Endothelial cell of umbilical vein (primary cell): ENCODE data around the gene ZBTB20. TPM values are rescaled to one million over a fixed set of nuclear protein-coding genes. Genes with fewer than 3 reads are reported as not detected.

Experiments used
- BruUV-seq: library from RNA; stranded (reverse); fragments of 400-500 nt; replicated peaks from 2 replicates; lab custom pipeline; 2021; lab: Mats Ljungman, UMichigan
- CTCF ChIA-PET: fragments of 300-600, 350-600 bp; sonication (Branson Sonifier 250); formaldehyde crosslinking; loops from one replicate; lab custom pipeline; 2021; ENCODE audit warnings: antibody characterized with exemption, inconsistent platforms; lab: Charles Lee
- POLR2A ChIA-PET: fragments of 300-600, 350-600 bp; sonication (Branson Sonifier 250); formaldehyde crosslinking; loops from one replicate; lab custom pipeline; 2021; ENCODE audit warnings: antibody characterized with exemption, inconsistent platforms; lab: Charles Lee
- DNase-seq: peaks from one replicate; pipeline ENCODE4 v3.0.0-alpha.2; 2011; ENCODE audit warnings: low read depth, low spot score
- FAIRE-seq: peaks from 2 replicates; lab custom pipeline; 2011; peaks lifted over from hg19 to GRCh38; lab: Jason Lieb, UNC
- H2AFZ ChIP-seq: 2 replicates; pipeline ENCODE4 v1.6.0; 2012; ENCODE audit warnings: low read depth, low read length, control low read depth, inconsistent platforms
- H3K27ac ChIP-seq: 2 replicates; pipeline ENCODE4 v1.5.1; 2011; ENCODE audit warnings: low read depth, mild to moderate bottlenecking, control low read depth, low read length, moderate library complexity; ENCODE audit not compliant: insufficient read depth
- H3K27me3 ChIP-seq, 2 experiments: 2 replicates each; pipeline versions ENCODE4 v1.6.0 to v1.6.1; 2011; ENCODE audit warnings: low read length in 2 of 2, mixed read lengths in 1 of 2; ENCODE audit not compliant: control insufficient read depth in 2 of 2, insufficient read depth in 2 of 2
- H3K36me3 ChIP-seq, 2 experiments: 2 replicates in 1 of 2; 3 replicates in 1 of 2; pipeline ENCODE4 v1.5.1; 2011; ENCODE audit warnings: low read length in 2 of 2, mild to moderate bottlenecking in 1 of 2, moderate library complexity in 1 of 2; ENCODE audit not compliant: control insufficient read depth in 2 of 2, insufficient read depth in 2 of 2; ENCODE audit errors: extremely low read depth in 1 of 2
- H3K4me1 ChIP-seq: 3 replicates; pipeline ENCODE4 v1.5.1; 2011; ENCODE audit warnings: mild to moderate bottlenecking, low read length; ENCODE audit not compliant: control insufficient read depth, insufficient read depth; ENCODE audit errors: extremely low read depth
- H3K4me2 ChIP-seq: 2 replicates; pipeline ENCODE4 v1.6.1; 2011; ENCODE audit warnings: low read length, control low read depth, mixed read lengths; ENCODE audit not compliant: insufficient read depth
- H3K4me3 ChIP-seq, 3 experiments: fragments of 200-600 bp in 1 of 3; sonication (generic), shearing (Covaris generic) in 1 of 3; replicated peaks in 1 of 3; 2 replicates each; pipeline ENCODE4 v1.5.1; 2011 to 2016; ENCODE audit warnings: control low read depth in 3 of 3, low read length in 3 of 3, mild to moderate bottlenecking in 2 of 3, inconsistent platforms in 1 of 3, low read depth in 1 of 3, moderate library complexity in 1 of 3; ENCODE audit not compliant: insufficient read depth in 1 of 3
- H3K79me2 ChIP-seq: 2 replicates; pipeline ENCODE4 v1.6.0; 2012; ENCODE audit warnings: low read length, inconsistent platforms; ENCODE audit not compliant: control insufficient read depth, insufficient read depth
- H3K9ac ChIP-seq: replicated peaks from 2 replicates; pipeline ENCODE3; 2011; ENCODE audit warnings: low read length, control low read depth; ENCODE audit not compliant: insufficient read depth; ENCODE audit errors: extremely low read depth
- H3K9me1 ChIP-seq: replicated peaks from 3 replicates; pipeline ENCODE4 v1.6.0; 2011; ENCODE audit warnings: mild to moderate bottlenecking, low read length; ENCODE audit not compliant: control insufficient read depth, insufficient read depth; ENCODE audit errors: extremely low read depth
- H3K9me3 ChIP-seq: replicated peaks from 2 replicates; pipeline ENCODE4 v1.5.1; 2012; ENCODE audit warnings: low read length, inconsistent platforms; ENCODE audit not compliant: control insufficient read depth, insufficient read depth
- H4K20me1 ChIP-seq: replicated peaks from 2 replicates; pipeline ENCODE3; 2011; ENCODE audit warnings: mild to moderate bottlenecking, low read length; ENCODE audit not compliant: control insufficient read depth, insufficient read depth; ENCODE audit errors: extremely low read depth
- EZH2 ChIP-seq: IDR thresholded peaks from 2 replicates; pipeline ENCODE4 v1.6.1; 2012; ENCODE audit warnings: borderline replicate concordance, low read depth, mild to moderate bottlenecking, moderate library complexity, low read length, inconsistent platforms; ENCODE audit not compliant: severe bottlenecking
- JUN ChIP-seq: IDR thresholded peaks from 2 replicates; pipeline ENCODE4 v1.6.1; 2011; ENCODE audit warnings: borderline replicate concordance, low read depth; ENCODE audit not compliant: insufficient read length, insufficient read depth
- MYC ChIP-seq: IDR thresholded peaks from one replicate; pipeline ENCODE4 v1.6.1; 2011; ENCODE audit warnings: mild to moderate bottlenecking, low read depth, low read length
- POLR2A ChIP-seq: IDR thresholded peaks from 2 replicates; pipeline ENCODE4 v1.6.1; 2012; ENCODE audit warnings: low read depth, mild to moderate bottlenecking, control low read depth, low read length
- POLR2AphosphoS5 ChIP-seq: IDR thresholded peaks from 2 replicates; pipeline ENCODE4 v1.6.1; 2012; ENCODE audit warnings: low read depth, mild to moderate bottlenecking, control low read depth, low read length, moderate library complexity; ENCODE audit not compliant: insufficient read depth
- dilution Hi-C: fragments of 300-500 bp; cut with MboI; formaldehyde crosslinking; loops from one replicate; pipeline ENCODE4 v1.15.0; 2019; ENCODE audit warnings: low sequenced_read_pairs; ENCODE audit not compliant: extremely low pct_ligation_motif_present
- intact Hi-C: fragments of 100-400 bp; cut with micrococcal nuclease; formaldehyde crosslinking; loops from one replicate; pipeline ENCODE4 v1.10.0; 2022
- polyA plus RNA-seq, 4 experiments: library from polyadenylated mRNA; depleted of rRNA in 3 of 4; stranded (reverse) in 3 of 4; unstranded in 1 of 4; fragments of >200 nt; gene quantifications; 2 replicates each; pipeline versions ENCODE4 v1.2.1 to v1.2.3, GENCODE V29; 2011 to 2012; ENCODE audit warnings: missing spikeins in 1 of 4
- total RNA-seq: library from RNA; stranded (reverse); gene quantifications from 2 replicates; pipeline ENCODE4 v1.2.3, GENCODE V29; 2021
- TF ChIP-seq, protein P1 (sequence below), 2 donors: IDR thresholded peaks; 1 replicate in 1 of 2; 2 replicates in 1 of 2; pipeline ENCODE4 v1.5.1; 2011; ENCODE audit warnings: low read length in 2 of 2, mild to moderate bottlenecking in 2 of 2, moderate library complexity in 2 of 2, control low read depth in 1 of 2, inconsistent platforms in 1 of 2, low read depth in 1 of 2; ENCODE audit not compliant: insufficient read depth in 1 of 2; ENCODE audit errors: extremely low read depth in 1 of 2

ZBTB20 gene
- total and polyA plus RNA-seq, 2 donors (not counting 3 experiments of a cell fraction or from before 2014, with no cell fraction given): 2.1 to 20.5 TPM

DNA sequence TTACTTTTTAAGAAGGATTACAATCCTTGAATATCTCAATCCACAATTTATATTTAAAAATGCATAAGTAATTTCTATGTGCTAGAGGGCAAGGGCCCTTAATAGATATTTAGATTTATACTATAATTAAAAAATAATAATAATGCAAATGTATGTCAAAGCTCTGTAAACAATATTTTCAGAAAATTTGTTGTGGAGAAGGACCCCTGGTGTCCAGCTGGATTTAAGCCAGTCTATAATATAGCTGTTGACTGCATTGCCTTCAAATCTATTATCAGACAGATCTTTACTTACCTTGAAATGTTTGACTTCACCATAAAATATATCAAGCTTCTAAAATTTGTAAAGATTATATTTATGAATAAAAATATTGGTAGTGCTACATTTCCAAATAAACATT is 65.6 kb downstream of the ZBTB20 start:
- H3K9me3 ChIP-seq: no peaks in the 10 kb centered on the region
- no peaks in the 10 kb centered on the region for H3K27me3 ChIP-seq
- ChIA-PET POLR2A (no interaction called here), CTCF (interaction anchor here (0.7 to 1.2 kb wide), 2 partner anchors 10 to 40 kb away, joined by 4 read pairs; no protein-coding TSS in a partner anchor)
- DNase-seq (no peak), FAIRE-seq (no peak)
- no peak overlapping the region for H3K27ac ChIP-seq
- H4K20me1 ChIP-seq: no peaks in the 10 kb centered on the region
- H3K9ac ChIP-seq: no peak overlapping the region
- H3K4me2 ChIP-seq: no peak overlapping the region
- intact Hi-C loops (no loop called here), dilution Hi-C loops (no loop called here)
- no peak overlapping the region for H3K4me3 ChIP-seq
- no peaks in the 10 kb centered on the region for H3K4me1 ChIP-seq
- no peak overlapping the region for H2AFZ ChIP-seq
- H3K36me3 ChIP-seq: no peaks in the 10 kb centered on the region
- BruUV-seq: no TSS peak
- H3K9me1 ChIP-seq: no peaks in the 10 kb centered on the region
- no peaks in the 10 kb centered on the region for H3K79me2 ChIP-seq
- TF ChIP-seq, protein P1, sequence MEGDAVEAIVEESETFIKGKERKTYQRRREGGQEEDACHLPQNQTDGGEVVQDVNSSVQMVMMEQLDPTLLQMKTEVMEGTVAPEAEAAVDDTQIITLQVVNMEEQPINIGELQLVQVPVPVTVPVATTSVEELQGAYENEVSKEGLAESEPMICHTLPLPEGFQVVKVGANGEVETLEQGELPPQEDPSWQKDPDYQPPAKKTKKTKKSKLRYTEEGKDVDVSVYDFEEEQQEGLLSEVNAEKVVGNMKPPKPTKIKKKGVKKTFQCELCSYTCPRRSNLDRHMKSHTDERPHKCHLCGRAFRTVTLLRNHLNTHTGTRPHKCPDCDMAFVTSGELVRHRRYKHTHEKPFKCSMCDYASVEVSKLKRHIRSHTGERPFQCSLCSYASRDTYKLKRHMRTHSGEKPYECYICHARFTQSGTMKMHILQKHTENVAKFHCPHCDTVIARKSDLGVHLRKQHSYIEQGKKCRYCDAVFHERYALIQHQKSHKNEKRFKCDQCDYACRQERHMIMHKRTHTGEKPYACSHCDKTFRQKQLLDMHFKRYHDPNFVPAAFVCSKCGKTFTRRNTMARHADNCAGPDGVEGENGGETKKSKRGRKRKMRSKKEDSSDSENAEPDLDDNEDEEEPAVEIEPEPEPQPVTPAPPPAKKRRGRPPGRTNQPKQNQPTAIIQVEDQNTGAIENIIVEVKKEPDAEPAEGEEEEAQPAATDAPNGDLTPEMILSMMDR (IDR thresholded peaks at IDR 0.05; ENCODE audit: extremely low read depth in 1 of 2, insufficient read depth in 1 of 2, low read depth in 1 of 2, low read length in 2 of 2): no peak
- no peak for TF ChIP-seq POLR2A

- CTCF ChIA-PET: interaction anchor here (1.1 to 1.9 kb wide), 4 partner anchors 7 to 693 kb away, joined by 4 to 8 read pairs (median 6); no protein-coding TSS in a partner anchor
- Histone ChIP-seq H3K36me3 (no peaks in the 10 kb centered on the region), H4K20me1 (no peaks in the 10 kb centered on the region), H2AFZ (no peak overlapping the region), H3K9ac (no peak overlapping the region), H3K4me1 (peaks cover 7% of the 10 kb centered on the region), H3K4me2 (no peak overlapping the region), H3K9me1 (no peaks in the 10 kb centered on the region), H3K4me3 (no peak overlapping the region), H3K9me3 (no peaks in the 10 kb centered on the region), H3K79me2 (no peaks in the 10 kb centered on the region), H3K27me3 (no peaks in the 10 kb centered on the region), H3K27ac (no peak overlapping the region)
- BruUV-seq: no TSS peak
- intact Hi-C loops (no loop called here), dilution Hi-C loops (no loop called here)
- no peak for DNase-seq
- POLR2A ChIA-PET: no interaction called here
- TF ChIP-seq JUN (no peak), POLR2AphosphoS5 (no peak), EZH2 (no peak), MYC (no peak)
- TF ChIP-seq, protein P1 (IDR thresholded peaks at IDR 0.05; ENCODE audit: extremely low read depth in 1 of 2, insufficient read depth in 1 of 2, low read depth in 1 of 2, low read length in 2 of 2): no peak
- no peak for FAIRE-seq
Measured at GRCh38 chr3:115077501-115078250, 69.4 kb downstream of the ZBTB20 start.
